PFSK-1 (cell line): ENCODE measurements around the gene TRERF1.

Experiments used
- FOXP2 ChIP-seq: optimal IDR thresholded peaks from 2 replicates; pipeline ENCODE3; 2011; ENCODE audit warnings: borderline replicate concordance, control low read depth, inconsistent platforms; ENCODE audit not compliant: insufficient read depth; ENCODE audit errors: extremely low read length, extremely low read depth
- POLR2AphosphoS5 ChIP-seq: IDR thresholded peaks from 2 replicates; pipeline ENCODE4 v1.6.1; 2012; ENCODE audit warnings: low read depth, mild to moderate bottlenecking, control low read depth, low read length, moderate library complexity
- SIN3A ChIP-seq: IDR thresholded peaks from 2 replicates; pipeline ENCODE4 v1.6.1; 2012; ENCODE audit warnings: mild to moderate bottlenecking, low read length, moderate library complexity, borderline replicate concordance; ENCODE audit not compliant: insufficient read depth
- TAF1 ChIP-seq: IDR thresholded peaks from 2 replicates; pipeline ENCODE4 v1.6.1; 2012; ENCODE audit warnings: low read length, control low read depth, borderline replicate concordance; ENCODE audit not compliant: insufficient read depth
- TF ChIP-seq, protein P1 (sequence below), 2 experiments: IDR thresholded peaks; 2 replicates each; pipeline versions ENCODE4 v1.6.1 to v1.8.0; 2011 to 2012; ENCODE audit warnings: low read depth in 2 of 2, low read length in 2 of 2, control low read depth in 1 of 2, inconsistent platforms in 1 of 2, mild to moderate bottlenecking in 1 of 2, moderate library complexity in 1 of 2; ENCODE audit not compliant: insufficient read depth in 1 of 2

The TRERF1 gene

DNA sequence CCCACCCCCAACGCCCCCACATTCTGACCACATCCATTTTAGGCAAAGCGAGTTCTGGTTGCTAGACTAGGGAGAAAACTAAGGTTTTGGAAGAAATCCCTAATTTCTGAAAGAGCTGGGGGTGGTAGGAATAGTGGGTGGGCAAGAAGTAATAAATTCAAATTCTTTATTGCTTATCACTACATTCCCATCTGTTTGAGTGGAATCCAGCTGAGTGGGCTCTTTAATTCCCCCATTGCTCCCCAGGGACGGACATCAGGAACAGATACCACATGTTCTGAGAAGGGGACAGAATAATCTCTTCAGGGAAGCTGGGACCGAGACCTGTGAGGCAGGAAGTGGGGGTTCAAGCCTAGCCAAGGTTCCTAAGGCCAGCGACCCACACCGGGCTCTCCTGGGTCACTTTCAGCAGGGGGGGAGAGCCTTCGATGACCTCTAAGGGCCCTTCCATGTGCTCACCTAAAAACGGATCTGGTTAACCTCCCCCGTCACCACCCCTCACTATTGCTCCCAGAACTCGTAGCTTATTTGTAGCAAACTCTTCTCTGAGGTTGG, 191.8 kb downstream of the TRERF1 start:
- no peak for TF ChIP-seq FOXP2
- TF ChIP-seq TAF1: no peak
- no peak for TF ChIP-seq SIN3A
- TF ChIP-seq POLR2AphosphoS5: no peak
- TF ChIP-seq, protein P1, sequence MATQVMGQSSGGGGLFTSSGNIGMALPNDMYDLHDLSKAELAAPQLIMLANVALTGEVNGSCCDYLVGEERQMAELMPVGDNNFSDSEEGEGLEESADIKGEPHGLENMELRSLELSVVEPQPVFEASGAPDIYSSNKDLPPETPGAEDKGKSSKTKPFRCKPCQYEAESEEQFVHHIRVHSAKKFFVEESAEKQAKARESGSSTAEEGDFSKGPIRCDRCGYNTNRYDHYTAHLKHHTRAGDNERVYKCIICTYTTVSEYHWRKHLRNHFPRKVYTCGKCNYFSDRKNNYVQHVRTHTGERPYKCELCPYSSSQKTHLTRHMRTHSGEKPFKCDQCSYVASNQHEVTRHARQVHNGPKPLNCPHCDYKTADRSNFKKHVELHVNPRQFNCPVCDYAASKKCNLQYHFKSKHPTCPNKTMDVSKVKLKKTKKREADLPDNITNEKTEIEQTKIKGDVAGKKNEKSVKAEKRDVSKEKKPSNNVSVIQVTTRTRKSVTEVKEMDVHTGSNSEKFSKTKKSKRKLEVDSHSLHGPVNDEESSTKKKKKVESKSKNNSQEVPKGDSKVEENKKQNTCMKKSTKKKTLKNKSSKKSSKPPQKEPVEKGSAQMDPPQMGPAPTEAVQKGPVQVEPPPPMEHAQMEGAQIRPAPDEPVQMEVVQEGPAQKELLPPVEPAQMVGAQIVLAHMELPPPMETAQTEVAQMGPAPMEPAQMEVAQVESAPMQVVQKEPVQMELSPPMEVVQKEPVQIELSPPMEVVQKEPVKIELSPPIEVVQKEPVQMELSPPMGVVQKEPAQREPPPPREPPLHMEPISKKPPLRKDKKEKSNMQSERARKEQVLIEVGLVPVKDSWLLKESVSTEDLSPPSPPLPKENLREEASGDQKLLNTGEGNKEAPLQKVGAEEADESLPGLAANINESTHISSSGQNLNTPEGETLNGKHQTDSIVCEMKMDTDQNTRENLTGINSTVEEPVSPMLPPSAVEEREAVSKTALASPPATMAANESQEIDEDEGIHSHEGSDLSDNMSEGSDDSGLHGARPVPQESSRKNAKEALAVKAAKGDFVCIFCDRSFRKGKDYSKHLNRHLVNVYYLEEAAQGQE (IDR thresholded peaks at IDR 0.05; ENCODE audit: insufficient read depth in 1 of 2, low read depth in 2 of 2, low read length in 2 of 2): no peak

DNA sequence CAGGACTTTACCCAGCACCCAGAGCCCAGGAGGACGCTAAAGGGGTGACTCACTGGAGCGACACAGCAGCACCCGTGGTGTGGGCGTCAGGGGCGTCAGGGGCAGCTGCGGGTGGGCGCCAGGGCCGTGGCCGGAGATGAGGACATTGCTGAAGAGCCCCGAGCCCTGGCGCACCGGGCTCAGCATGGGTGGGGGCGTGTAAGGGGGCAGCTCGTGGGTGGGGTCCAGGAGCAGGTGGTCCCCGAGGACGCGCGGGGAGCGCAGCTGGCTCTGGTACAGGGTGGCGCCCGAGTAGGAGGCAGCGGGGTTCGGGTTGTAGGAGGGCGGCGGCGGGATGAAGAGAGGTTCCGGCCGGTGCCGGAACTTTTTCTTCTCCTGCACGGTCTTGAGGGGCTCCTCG, 192.4 kb downstream of the TRERF1 start:
- no peak for TF ChIP-seq FOXP2
- no peak for TF ChIP-seq POLR2AphosphoS5

DNA sequence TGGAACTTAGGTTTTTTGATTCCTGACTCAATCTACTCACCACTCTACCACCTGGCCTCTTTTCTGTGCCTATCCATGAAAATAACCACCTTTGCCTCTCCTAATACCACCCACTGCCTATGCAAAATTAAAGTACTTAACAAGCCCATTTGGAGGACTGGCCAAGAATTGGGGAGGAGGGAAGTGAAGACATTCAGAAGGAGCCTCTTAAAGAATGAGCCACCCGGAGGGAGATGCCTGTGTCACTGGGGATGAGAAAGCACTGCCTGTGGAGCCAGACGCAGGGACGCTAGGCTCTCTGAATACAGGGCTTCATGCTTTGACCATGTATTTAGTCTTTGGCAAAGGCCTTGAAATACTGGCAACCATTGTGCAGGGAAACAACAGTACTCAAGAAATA, 194.1 kb downstream of the TRERF1 start:
- TF ChIP-seq, protein P1 (IDR thresholded peaks at IDR 0.05; ENCODE audit: insufficient read depth in 1 of 2, low read depth in 2 of 2, low read length in 2 of 2): no peak
- TF ChIP-seq TAF1: no peak
- TF ChIP-seq POLR2AphosphoS5: no peak
- no peak for TF ChIP-seq FOXP2
- no peak for TF ChIP-seq SIN3A

GRCh38 chr6:42257063-42257462, 194.7 kb downstream of the TRERF1 start:
- TF ChIP-seq, protein P1 (IDR thresholded peaks at IDR 0.05; ENCODE audit: insufficient read depth in 1 of 2, low read depth in 2 of 2, low read length in 2 of 2): no peak
- TF ChIP-seq SIN3A (no peak), POLR2AphosphoS5 (no peak), FOXP2 (no peak), TAF1 (no peak)

DNA sequence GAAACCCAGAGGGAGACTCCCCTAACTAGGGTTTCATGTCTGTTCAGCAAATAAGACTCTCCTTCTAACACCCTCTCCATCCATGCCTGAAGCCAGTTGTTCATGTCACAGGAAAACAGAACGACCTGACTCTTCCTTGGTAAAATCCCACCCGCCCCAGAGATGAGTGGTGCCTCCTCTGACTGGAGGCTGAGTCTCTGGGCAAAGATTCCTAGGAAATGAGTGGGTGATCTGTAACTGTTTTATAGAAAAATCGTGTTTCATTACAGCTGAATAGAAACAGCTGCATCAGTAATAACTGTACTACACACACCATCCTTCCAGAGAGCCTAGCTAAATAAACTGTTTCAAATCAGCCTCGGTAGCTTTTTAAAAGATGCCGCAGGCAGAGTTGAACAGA, 196.7 kb downstream of the TRERF1 start:
- no peak for TF ChIP-seq SIN3A
- TF ChIP-seq POLR2AphosphoS5: no peak
- no peak for TF ChIP-seq TAF1
- TF ChIP-seq, protein P1 (IDR thresholded peaks at IDR 0.05; ENCODE audit: insufficient read depth in 1 of 2, low read depth in 2 of 2, low read length in 2 of 2): no peak
- TF ChIP-seq FOXP2: no peak

DNA sequence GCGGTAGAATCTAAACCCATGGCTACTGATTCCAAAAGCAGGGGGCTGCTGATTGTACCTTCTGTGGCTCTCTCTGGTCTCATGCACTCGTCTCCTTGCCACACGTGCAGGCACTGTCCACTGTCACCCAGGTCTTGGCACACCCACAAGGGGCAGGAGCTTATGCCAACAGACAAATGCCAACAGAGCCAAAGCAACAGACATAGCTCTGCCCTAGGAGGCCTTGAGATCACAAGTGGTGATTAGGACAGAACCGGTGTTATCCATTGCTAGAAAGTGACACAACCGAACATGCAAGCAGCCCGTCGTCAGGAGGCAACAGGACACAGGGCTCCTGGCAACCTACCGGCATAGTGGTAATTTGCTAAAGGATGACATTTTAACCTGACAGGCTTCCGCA, 197.2 kb downstream of the TRERF1 start:
- TF ChIP-seq POLR2AphosphoS5 (no peak), SIN3A (no peak), FOXP2 (no peak), TAF1 (no peak)
- TF ChIP-seq, protein P1 (IDR thresholded peaks at IDR 0.05; ENCODE audit: insufficient read depth in 1 of 2, low read depth in 2 of 2, low read length in 2 of 2): no peak
